Measurements from ENCODE around the gene SSX2IP. TPM values are rescaled to one million over a fixed set of nuclear protein-coding genes. Genes with fewer than 3 reads are reported as not detected.

Gene SSX2IP
- total RNA-seq, 1 experiment from 2014 or later = 20.7 TPM

GRCh38 chr1:84705513-84705912, 15.3 kb upstream of the SSX2IP start:
- CTCF ChIA-PET = no interaction called here
- no peak overlapping the region for H2AFZ ChIP-seq

DNA sequence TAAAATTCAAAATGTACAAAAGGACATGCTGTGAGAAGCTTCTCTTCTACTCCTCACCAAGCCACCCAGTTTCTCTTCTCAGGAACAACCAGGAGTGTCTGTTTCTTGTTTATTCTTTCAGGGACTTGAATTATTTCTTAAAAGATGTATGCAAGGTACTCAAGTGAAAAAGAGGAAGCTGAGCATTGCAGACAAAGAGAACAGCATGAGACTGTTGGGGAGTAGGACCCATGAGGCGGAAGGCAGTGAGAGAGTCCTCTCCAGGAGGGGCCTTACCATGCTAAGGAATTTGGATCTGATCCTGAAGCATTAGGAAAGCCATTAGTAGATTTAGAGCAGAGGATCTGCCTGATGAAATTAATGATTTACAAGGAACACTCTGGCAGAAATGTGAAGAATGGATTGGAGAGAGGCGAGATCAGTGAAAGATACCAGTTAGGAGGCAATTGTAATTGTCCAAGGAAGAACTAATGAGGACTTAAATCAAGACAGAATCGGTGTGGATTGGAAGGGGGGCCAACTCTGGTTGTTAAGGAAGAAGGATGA, 14.7 kb upstream of the SSX2IP start:
- ChIA-PET POLR2A (ENCODE audit: unreplicated experiment) (no interaction called here), CTCF (no interaction called here)
- Histone ChIP-seq H2AFZ (no peak overlapping the region), H3K9me2 (ENCODE audit: insufficient read depth) (no peaks in the 10 kb centered on the region), H3K79me2 (ENCODE audit: low read depth) (no peaks in the 10 kb centered on the region), H3K4me2 (no peak overlapping the region), H3K27me3 (ENCODE audit: insufficient read depth, low read depth) (no peaks in the 10 kb centered on the region; the same call in 1 of the 2 replicates), H3F3A (ENCODE audit: insufficient read depth, low read depth) (no peaks in the 10 kb centered on the region), H3K4me3 (no peak overlapping the region), H4K20me1 (ENCODE audit: insufficient read depth) (no peaks in the 10 kb centered on the region), H3K9me3 (ENCODE audit: insufficient read depth, low read depth) (no peaks in the 10 kb centered on the region), H3K27ac (no peak overlapping the region), H3K36me3 (ENCODE audit: low read depth) (no peaks in the 10 kb centered on the region), H3K4me1 (replicated peaks; ENCODE audit: insufficient read depth) (no peaks in the 10 kb centered on the region)
- TF ChIP-seq CTCF (conservative IDR thresholded peaks at IDR 0.05) (no peak), EZH2 (IDR thresholded peaks at IDR 0.05; ENCODE audit: low read depth) (no peak)
- intact Hi-C loops (cut with micrococcal nuclease; ENCODE audit: unreplicated experiment) = no loop called here
- DNase-seq = no peak
- BruUV-seq (replicated peaks) = no TSS peak

More at GRCh38 chr1:84705513-84705912, 15.3 kb upstream of the SSX2IP start:
- Histone ChIP-seq H4K20me1 (ENCODE audit: insufficient read depth) (no peaks in the 10 kb centered on the region), H3K79me2 (ENCODE audit: low read depth) (no peaks in the 10 kb centered on the region), H3K36me3 (ENCODE audit: low read depth) (no peaks in the 10 kb centered on the region), H3K4me1 (replicated peaks; ENCODE audit: insufficient read depth) (no peaks in the 10 kb centered on the region), H3K9me2 (ENCODE audit: insufficient read depth) (no peaks in the 10 kb centered on the region), H3F3A (ENCODE audit: insufficient read depth, low read depth) (no peaks in the 10 kb centered on the region), H3K4me3 (no peak overlapping the region), H3K4me2 (no peak overlapping the region), H3K27ac (no peak overlapping the region), H3K9me3 (ENCODE audit: insufficient read depth, low read depth) (no peaks in the 10 kb centered on the region), H3K27me3 (ENCODE audit: insufficient read depth, low read depth) (no peaks in the 10 kb centered on the region; the same call in 1 of the 2 replicates)
- no TSS peak for BruUV-seq (replicated peaks)
- intact Hi-C loops (cut with micrococcal nuclease; ENCODE audit: unreplicated experiment) = no loop called here
- no peak for TF ChIP-seq CTCF (conservative IDR thresholded peaks at IDR 0.05)
- no peak for TF ChIP-seq EZH2 (IDR thresholded peaks at IDR 0.05; ENCODE audit: low read depth)
- POLR2A ChIA-PET (ENCODE audit: unreplicated experiment) = no interaction called here
- no peak for DNase-seq

GRCh38 chr1:84703431-84703830, 13.2 kb upstream of the SSX2IP start:
- POLR2A ChIA-PET (ENCODE audit: unreplicated experiment) = no interaction called here
- intact Hi-C loops (cut with micrococcal nuclease; ENCODE audit: unreplicated experiment) = no loop called here
- H4K20me1 ChIP-seq (ENCODE audit: insufficient read depth) = no peaks in the 10 kb centered on the region
- no peak overlapping the region for H2AFZ ChIP-seq
- TF ChIP-seq CTCF (conservative IDR thresholded peaks at IDR 0.05) = no peak
- TF ChIP-seq EZH2 (IDR thresholded peaks at IDR 0.05; ENCODE audit: low read depth) = no peak
- H3K4me2 ChIP-seq = no peak overlapping the region
- H3K36me3 ChIP-seq (ENCODE audit: low read depth) = no peaks in the 10 kb centered on the region
- H3K79me2 ChIP-seq (ENCODE audit: low read depth) = no peaks in the 10 kb centered on the region
- no peak for DNase-seq
- peaks cover 8% of the 10 kb centered on the region for H3F3A ChIP-seq (ENCODE audit: insufficient read depth, low read depth)
- CTCF ChIA-PET = no interaction called here
- peaks cover 9% of the 10 kb centered on the region for H3K4me1 ChIP-seq (replicated peaks; ENCODE audit: insufficient read depth)
- no peak overlapping the region for H3K27ac ChIP-seq
- H3K4me3 ChIP-seq = no peak overlapping the region
- no peaks in the 10 kb centered on the region for H3K9me2 ChIP-seq (ENCODE audit: insufficient read depth)
- no peaks in the 10 kb centered on the region for H3K9me3 ChIP-seq (ENCODE audit: insufficient read depth, low read depth)
- BruUV-seq (replicated peaks) = no TSS peak
- H3K27me3 ChIP-seq (ENCODE audit: insufficient read depth, low read depth) = no peaks in the 10 kb centered on the region; the same call in 1 of the 2 replicates

Data from PC-9 (cell line).